Lower leg skin (tissue), 3 donors: ENCODE results near the gene GAREM2.

Source experiments
- POLR2A ChIP-seq, 2 donors: fragments of 450-650 bp; IDR thresholded peaks; one replicate each; pipeline ENCODE4 v1.6.1; 2016 to 2017; ENCODE audit warnings: antibody characterized with exemption in 2 of 2, mild to moderate bottlenecking in 1 of 2, moderate library complexity in 1 of 2
- TF ChIP-seq, protein P1 (sequence below), 3 donors: fragments of 450-650 bp; IDR thresholded peaks; one replicate each; pipeline ENCODE4 v1.5.1; 2016; ENCODE audit warnings: antibody characterized with exemption in 3 of 3, mild to moderate bottlenecking in 3 of 3, moderate library complexity in 2 of 3

DNA sequence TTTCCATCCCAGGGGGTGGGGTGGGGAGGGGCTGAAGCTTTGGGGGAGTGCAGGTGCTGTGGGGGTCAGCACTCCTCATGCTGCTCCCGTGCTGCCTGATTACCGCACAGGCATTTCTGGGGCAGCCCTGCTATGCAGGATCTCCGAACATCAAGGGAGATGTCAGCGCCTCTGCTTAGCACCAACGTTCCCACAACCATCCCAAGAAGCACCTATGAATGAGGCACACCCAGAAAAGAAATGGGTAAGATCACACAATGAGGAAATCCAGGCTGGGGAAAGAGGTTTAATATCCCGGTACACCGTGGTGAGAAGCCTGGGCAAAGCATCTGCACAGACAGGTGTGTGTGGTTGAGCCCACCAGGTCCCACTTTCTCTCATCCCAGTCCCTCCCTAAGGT lies 17.5 kb downstream of the GAREM2 start:
- TF ChIP-seq, protein P1, sequence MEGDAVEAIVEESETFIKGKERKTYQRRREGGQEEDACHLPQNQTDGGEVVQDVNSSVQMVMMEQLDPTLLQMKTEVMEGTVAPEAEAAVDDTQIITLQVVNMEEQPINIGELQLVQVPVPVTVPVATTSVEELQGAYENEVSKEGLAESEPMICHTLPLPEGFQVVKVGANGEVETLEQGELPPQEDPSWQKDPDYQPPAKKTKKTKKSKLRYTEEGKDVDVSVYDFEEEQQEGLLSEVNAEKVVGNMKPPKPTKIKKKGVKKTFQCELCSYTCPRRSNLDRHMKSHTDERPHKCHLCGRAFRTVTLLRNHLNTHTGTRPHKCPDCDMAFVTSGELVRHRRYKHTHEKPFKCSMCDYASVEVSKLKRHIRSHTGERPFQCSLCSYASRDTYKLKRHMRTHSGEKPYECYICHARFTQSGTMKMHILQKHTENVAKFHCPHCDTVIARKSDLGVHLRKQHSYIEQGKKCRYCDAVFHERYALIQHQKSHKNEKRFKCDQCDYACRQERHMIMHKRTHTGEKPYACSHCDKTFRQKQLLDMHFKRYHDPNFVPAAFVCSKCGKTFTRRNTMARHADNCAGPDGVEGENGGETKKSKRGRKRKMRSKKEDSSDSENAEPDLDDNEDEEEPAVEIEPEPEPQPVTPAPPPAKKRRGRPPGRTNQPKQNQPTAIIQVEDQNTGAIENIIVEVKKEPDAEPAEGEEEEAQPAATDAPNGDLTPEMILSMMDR (IDR thresholded peaks at IDR 0.05): no peak
- TF ChIP-seq POLR2A (IDR thresholded peaks at IDR 0.05): no peak
